ENCODE results near the gene MRPL28.
A peak's percentile ranks its signal among the peaks of the same experiment; 100 is the strongest.
"Not testable (repeated sequence)": the region's sequence is repeated elsewhere in the genome, so short reads cannot be mapped to it uniquely, and the experiment has no call there.

Gene MRPL28

DNA sequence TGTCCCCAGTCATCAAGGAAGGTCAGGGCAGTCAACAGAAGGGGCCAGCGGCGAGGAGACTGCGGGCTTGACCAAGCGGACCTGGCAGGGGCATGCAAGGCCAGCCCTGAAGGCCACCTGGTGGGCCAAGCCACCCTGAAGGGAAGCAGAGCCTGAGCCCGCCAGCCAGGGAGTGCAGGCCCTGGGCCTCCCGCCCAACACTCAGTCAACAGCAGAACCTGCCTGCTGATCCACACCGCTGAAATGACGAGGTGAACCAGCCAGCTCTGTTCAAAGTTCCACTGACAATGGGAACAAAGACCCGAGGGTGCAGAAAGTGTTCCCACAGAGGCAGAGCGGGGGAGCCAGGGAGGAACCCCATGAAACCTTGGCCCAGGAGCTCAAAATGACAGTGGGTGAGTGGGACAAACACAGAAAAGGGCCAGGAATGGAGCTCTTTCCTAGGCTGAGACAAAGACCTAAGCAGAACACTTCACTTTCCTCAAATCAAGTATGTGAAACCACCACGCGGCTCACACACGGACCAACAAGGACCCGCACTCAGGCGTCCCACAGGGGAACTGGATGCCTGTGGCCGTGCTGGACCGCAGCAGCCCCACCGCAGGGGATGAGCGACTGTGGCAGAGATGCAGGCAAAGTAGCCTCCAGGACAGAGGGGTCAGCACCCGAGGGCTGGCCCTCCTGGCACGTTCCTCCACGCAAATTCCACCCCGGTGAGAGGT lies 29.8 kb downstream of the MRPL28 start:
- DNase-seq (ENCODE audit: low read depth, low spot score) = no peak

DNA sequence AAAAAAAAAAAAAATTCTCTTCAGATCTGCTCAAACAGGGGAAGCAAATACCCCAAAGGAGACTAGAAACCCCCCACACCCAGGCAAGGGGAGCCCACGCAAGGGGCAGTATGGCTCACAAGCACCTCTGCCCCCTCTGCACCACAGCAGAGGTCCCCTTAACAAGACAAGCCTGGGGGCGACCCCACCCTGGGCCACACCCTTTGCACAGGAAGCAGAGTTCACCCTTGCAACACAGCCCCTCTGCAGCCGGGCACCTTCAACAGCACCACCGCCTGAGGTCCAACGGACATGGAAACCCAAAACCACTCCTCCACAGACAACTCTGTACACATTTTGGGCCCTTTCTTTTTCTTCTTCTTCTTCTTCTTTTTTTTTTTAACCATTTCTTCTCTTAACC lies 30.7 kb downstream of the MRPL28 start:
- no peak for DNase-seq (ENCODE audit: low read depth, low spot score)

DNA sequence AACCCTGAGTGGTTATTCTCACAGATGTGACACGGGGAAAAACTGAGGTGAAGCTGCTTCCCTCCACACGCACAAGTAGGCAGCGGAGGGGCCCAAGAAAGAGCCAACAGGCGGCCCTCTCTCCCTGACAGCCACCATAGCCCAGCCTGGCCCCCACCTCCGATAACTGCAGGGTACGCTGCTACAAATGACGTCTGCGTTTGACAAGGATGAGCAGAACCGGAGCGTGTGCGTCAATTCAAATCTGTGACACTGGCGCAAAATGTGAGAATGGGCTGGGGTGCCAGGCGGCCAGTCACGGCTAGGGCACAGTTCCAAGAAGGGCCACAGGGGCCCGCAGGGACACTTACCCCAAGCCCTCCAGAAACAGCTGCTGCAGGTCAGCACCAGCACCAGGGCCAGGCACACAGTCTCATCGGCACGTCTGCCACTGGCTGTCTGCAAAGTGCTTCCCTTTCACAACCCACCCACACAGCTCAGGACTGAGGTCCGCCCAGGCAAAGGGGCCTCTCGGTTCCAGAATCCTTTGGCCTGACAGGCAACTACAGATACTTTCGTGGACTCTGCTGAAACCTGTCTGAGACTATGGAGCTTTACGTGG lies 32.3 kb downstream of the MRPL28 start:
- no peak for DNase-seq (ENCODE audit: low read depth, low spot score)

DNA sequence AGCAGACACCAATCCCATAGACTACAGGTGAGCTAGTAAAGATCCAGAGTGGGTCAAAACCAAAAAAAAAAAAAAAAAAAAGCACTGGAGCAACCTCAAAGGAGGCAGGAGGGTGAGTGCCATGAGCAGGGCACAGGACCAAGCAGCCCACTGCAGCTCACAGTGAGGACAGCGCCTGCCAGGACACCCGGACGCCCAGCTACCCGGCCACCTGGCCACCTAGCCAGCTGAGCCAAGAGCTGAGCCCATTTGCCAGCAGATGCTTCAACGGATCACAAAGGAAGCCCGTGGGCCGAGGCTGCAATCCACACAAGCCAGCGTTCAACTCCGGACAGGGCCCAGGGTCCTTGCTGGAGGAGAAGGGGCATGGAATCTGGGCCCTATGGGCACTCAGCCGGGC lies 32.9 kb downstream of the MRPL28 start:
- DNase-seq (ENCODE audit: low read depth, low spot score) = no peak

DNA sequence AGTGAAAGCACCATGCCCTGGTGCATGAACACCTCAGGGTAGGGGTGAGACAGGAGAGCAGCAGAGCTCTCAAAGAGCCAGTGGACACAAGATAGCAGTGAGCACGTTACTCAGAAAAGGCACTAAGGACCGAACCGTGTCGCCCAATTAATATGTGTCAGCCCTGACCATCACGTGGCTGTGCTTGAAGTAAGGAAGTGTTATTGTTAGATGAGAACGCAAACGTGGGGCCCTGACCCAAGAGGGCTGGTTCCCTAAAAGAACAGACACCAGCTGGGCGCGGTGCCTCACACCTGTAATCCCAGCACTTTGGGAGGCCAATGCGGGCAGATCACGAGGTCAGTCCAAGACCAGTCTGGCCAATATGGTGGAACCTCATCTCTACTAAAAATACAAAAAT lies 34.1 kb downstream of the MRPL28 start:
- DNase-seq (ENCODE audit: low read depth, low spot score) = no peak

DNA sequence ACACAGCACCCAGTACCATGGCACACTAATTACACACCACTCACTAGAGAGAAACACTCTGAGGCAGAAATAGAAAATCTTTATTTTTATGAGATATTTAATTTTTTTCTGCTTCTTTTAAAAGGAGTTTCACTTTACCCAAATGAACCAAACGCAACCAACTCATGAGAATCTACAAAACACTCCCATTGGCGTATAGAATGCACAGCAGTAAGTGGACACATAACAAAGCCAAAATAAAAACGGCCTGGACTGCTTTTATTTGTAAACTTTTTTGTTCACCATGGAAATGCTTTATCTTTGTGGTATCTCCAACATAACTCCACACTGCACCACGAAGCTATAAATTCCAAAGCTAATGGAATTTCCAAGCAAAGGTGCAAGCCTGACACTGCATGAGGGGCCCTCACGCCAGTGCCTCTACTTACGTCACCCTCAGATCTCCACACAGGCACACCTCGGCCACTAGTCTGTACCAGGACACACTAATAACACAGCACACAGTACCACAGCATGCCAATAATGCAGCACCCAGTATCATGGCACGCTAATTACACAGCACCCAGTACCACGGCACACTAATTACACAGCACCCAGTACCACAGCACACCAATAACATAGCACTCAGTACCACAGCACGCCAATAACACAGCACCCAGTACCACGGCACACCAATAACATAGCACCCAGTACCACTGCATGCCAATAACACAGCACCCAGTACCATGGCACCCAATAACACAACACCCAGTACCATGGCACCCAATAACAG lies 35.3 kb downstream of the MRPL28 start:
- not testable (repeated sequence) for DNase-seq (ENCODE audit: low read depth, low spot score)

DNA sequence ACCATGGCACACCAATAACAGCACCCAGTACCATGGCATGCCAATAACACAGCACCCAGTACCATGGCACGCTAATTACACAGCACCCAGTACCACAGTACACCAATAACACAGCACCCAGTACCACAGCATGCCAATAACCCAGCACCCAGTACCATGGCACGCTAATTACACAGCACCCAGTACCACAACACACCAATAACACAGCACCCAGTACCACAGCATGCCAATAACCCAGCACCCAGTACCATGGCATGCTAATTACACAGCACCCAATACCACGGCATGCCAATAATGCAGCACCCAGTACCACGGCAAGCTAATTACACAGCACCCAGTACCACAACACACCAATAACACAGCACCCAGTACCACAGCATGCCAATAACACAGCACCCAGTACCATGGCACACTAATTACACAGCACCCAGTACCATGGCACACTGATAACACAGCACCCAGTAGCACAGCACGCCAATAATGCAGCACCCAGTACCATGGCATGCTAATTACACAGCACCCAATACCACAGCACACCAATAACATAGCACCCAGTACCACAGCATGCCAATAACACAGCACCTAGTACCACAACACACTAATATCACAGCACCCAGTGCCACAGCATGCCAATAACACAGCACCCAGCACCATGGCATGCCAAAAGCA lies 36.0 kb downstream of the MRPL28 start:
- not testable (repeated sequence) for DNase-seq (ENCODE audit: low read depth, low spot score)

DNA sequence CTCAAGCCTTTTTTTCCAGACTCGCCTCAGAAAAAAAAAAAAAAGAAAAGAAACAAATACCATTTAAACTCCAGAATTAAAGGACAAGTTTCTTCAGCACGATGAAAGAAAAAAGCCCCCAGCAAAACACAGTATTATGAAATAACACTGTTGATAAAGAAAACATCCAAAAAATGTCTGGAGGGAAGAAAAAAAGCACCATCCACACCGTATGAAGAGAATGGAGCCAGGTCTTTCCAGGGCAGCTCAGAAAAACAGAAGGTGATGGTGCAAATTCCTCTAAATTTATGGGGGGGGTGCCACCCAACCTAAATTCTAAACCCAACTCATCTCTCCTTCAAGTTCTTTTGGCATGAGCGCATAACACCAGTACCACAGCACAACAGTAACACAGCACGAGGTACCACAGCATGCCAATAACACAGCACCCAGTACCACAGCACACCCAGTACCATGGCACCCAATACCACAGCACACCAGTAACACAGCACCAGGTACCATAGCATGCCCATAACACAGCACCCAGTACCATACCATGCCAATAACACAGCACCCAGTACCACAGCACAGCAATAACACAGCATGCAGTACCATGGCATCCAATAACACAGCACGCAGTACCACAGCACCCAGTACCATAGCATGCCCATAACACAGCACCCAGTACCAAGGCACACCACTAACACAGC lies 36.8 kb downstream of the MRPL28 start:
- no peak for DNase-seq (ENCODE audit: low read depth, low spot score)

DNA sequence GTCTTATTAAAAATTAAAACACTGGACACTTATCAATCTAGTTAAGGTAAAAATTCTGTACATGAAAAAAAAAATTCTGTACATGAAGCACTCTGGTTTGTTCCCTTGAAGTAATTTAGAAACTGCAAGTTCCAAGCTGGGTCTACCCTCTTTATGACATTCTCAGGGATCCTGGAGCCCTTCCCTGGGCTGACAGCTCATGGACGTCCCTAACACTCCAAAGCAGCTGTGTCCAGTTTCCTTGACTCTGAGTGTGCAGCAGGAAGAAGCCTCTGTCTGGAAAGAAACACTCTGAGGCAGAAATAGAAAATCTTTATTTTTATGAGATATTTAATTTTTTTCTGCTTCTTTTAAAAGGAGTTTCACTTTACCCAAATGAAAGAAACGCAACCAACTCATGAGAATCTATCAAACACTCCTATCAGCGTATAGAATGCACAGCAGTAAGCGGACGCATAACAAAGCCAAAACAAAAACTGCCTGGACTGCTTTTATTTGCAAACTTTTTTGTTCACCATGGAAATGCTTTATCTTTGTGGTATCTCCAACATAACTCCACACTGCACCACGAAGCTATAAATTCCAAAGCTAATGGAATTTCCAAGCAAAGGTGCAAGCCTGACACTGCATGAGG lies 39.0 kb downstream of the MRPL28 start:
- not testable (repeated sequence) for DNase-seq (ENCODE audit: low read depth, low spot score)

DNA sequence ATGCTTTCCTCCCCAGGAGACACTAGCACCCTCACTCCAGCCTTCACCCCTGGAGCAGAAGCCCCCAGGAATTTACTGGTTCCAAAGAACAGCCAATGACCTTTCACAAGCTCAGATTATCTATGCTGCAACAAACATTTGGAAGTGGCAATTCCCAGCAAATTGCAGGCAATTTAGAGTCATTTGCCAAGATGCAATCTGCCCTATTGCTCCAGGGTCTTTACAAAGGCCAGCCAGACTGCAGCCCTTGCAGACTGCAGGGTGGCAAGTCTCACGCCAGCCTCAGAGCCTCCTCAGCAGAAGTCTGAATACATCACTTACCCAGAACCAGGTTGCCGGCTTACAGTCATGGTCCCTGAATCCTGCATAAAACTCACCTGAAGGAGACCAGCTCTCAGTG lies 39.6 kb downstream of the MRPL28 start:
- no peak for DNase-seq (ENCODE audit: low read depth, low spot score)

DNA sequence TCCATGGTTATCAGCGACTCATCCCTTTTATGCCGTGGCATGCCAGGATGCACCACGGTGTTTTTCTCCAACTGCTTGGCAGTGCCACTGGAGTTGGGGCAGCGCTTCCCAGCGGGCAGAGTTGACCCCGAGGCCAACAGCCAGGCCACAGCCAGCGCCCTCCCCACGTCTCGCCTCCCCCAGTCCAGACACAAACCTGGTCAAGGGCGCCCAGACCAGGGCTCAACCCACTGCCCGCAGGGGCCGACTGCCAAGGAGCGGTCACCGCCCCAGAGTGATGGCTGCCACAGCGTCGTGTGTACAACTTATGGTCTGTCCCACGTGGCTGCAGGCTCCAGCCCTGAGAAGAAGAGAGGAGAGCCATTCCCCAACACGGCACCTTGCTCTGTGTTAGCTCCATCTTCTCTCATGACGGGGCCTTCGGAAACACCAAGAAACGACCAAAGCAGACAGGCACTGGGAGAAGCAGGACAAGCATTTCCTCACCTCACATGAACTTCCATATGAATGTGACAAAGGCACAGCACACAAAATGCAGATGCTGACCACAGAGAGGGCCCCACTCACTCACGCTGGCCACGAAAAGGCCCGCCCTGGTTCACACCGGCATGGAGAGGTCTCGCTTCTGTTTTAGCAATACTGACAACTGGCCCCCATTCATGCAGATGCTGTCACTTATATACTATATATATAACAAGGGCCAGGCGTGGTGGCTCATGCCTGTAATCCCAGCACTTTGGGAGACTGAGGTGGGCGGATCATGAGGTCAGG lies 44.8 kb downstream of the MRPL28 start:
- no peak for DNase-seq (ENCODE audit: low read depth, low spot score)

DNA sequence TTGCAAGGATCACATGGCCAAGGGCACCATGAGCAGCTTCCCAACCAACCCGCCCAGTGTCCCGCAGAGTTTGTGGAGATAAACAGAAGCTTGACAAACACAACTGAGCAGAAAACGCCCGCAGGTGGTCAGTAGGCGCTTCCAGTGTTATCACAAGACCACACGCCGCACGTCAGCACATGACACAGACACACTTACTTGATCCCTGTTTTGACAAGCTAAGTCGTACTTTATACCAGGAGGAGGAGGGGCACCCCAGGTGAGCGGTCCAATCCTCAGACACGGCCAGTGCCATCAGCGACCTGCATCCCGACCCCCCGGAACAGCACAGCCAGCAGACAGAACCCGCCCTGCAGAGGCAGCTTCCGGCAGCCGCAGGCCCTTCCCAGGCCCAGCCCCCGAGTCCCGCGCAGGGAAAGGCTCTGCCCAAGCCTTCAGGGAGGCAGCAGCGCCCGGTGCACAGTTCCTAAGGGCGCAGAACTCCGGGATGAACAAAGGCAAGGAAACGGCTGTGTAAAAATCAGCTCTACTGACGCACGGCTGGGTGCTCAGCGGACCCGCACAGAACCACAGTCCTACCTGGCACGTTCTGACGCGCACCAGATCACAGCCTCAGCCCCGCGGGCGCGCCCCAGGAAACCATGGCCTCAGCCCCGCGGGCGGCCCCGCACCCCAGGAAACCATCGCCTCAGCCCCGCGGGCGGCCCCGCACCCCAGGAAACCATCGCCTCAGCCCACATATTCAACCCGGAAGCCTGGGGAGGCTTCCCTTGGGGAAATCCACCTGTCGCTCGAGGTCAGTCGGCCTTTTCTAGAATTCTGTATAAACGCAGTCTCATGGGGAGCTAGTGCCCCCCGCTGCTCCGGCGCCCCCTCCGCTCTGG lies 45.6 kb downstream of the MRPL28 start:
- DNase-seq (ENCODE audit: low read depth, low spot score) = no peak

DNA sequence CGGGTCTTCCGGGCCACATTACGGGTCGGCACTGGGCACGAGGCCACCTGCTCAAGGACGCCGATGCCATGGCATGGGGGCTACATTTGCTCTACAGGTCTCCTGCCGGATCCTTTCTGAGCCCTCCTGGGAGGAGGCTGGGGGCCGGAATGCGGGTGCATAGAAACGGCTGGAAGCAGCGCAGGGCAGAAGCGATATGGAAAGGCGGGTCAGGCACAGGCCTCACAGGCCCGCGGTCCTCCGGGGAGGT lies 46.2 kb downstream of the MRPL28 start:
- DNase-seq (ENCODE audit: low read depth, low spot score) = no peak

DNA sequence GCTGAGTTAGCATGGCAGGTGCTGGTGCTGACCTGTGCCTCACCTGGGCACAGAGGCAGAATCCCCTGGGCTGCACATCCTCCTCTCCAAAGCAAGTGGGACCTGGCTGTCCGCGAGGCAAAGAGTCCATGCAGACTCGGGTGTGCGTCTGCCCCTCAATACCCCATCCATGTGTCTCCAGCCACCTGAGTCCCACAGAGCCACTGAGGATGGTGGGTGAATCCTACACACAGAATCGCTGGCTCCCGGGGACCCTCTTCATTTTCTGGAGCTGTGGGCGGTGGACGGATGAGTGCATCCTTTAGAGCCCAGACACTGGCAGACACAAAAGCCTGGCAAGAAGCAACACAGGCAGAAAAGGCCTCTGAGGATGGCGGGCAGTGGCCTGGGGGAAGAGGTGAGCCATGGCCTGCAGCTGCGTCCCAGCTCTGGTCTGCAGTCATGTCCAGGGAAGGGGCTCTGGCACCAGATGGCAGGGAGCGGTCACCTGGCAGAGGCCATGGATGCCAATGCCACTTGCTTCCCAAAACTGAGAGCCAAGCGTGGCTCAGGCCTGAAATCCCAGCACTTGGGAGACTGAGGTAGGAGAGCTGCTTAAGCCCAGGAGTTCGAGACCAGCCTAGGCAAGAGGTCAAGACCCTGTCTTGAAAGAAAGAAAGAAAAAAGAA lies 47.7 kb downstream of the MRPL28 start:
- DNase-seq (ENCODE audit: low read depth, low spot score) = no peak

DNA sequence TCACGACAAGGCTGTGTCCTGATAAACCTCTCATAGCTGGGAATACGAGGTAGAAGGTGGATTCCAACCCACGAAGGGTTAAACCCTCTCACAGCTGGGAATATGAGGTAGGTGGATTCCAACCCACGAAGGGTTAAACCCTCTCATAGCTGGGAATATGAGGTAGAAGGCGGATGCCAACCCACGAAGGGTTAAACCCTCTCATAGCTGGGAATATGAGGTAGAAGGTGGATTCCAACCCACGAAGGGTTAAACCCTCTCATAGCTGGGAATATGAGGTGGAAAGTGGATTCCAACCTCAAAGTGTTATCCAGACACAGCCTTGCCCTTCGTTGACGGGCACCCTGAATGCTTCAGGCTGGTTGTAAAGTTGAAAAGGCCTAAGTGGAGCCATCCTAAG lies 48.8 kb downstream of the MRPL28 start:
- no peak for DNase-seq (ENCODE audit: low read depth, low spot score)

DNA sequence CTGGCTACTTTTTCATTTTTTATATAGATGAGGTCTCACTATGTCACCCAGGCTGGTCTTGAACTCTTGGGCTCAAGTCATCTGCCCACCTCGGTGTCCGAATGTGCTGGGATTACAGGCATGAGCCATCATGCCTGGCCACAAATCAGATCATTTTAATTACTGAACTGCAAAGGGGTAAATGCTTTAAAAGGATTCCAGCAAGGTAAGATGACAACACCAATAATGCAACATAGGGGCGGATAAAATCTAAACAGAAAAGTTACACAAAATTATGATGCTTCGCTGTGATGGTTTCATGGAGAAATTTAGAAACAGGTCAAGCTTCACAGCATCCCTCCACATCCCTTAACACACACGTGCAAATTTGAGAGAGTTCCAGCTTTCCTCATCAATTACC lies 50.1 kb downstream of the MRPL28 start:
- DNase-seq (ENCODE audit: low read depth, low spot score) = no peak

DNA sequence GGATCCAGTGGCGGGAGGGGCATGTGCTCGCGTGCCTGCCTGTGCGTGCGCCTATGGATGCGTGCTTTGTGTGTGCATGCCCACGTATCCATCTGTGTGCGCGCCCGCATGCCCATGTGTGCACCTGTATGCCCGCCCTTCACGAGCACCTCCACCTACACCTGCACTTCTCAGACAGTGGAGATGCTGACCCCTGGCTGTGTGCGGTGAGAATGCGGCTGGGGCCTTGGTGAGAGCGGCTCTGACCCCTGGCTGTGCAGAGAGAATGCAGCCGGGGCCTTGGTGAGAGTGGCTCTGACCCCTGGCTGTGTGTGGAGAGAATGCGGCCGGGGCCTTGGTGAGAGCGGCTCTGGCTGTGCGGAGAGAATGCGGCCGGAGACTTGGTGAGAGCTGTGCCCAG lies 51.7 kb downstream of the MRPL28 start:
- DNase-seq (ENCODE audit: low read depth, low spot score) = peak; percentile 30

DNA sequence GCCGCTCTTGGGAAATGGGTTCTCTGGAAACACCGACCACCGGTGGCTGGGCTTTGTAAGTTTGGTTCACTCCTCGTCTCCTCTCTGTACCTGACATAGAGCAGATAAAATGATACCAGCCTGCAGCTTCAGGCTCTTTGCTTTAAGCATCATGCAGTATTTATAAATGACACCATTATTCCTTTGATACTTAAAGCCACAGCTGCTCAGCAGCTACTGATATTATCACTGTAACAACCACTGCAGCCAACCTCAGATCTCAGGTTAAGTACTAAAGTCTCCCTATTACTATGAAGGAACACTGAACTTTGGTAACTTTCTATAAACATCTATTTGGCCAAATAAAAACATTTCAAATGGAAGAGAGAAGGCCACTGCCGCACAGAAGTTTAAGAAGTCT lies 52.8 kb downstream of the MRPL28 start:
- DNase-seq (ENCODE audit: low read depth, low spot score) = no peak

All from iPS DF 19.7 (cell line).